HepG2 (cell line): Measurements from ENCODE around the gene CCDC106. TPM values are rescaled to one million over a fixed set of nuclear protein-coding genes. Genes with fewer than 3 reads are reported as not detected.
A peak's percentile ranks its signal among the peaks of the same experiment; 100 is the strongest.

Experiments used
- CBX5 ChIP-seq: sonication (generic); formaldehyde crosslinking; IDR thresholded peaks from 2 replicates; pipeline ENCODE4 v1.4.0; 2020; ENCODE audit warnings: missing genetic modification reagents, borderline replicate concordance
- CHCHD3 ChIP-seq: sonication (generic); formaldehyde crosslinking; IDR thresholded peaks from 2 replicates; pipeline ENCODE4 v1.8.0; 2022; ENCODE audit warnings: mild to moderate bottlenecking, missing genetic modification reagents, moderate library complexity
- FLYWCH1 ChIP-seq: sonication (generic); formaldehyde crosslinking; IDR thresholded peaks from 2 replicates; pipeline ENCODE4 v1.8.1; 2023; ENCODE audit warnings: mild to moderate bottlenecking, missing genetic modification reagents
- GZF1 ChIP-seq: sonication (generic); formaldehyde crosslinking; IDR thresholded peaks from 2 replicates; pipeline ENCODE4 v1.5.1; 2020; ENCODE audit warnings: mild to moderate bottlenecking, missing genetic modification reagents
- KLF12 ChIP-seq: sonication (generic); formaldehyde crosslinking; IDR thresholded peaks from 2 replicates; pipeline ENCODE4 v1.4.0; 2020; ENCODE audit warnings: missing genetic modification reagents, borderline replicate concordance
- NFE2L1 ChIP-seq: sonication (generic); formaldehyde crosslinking; IDR thresholded peaks from 2 replicates; pipeline ENCODE4 v1.4.0; 2020; ENCODE audit warnings: missing genetic modification reagents, mild to moderate bottlenecking, borderline replicate concordance
- NR1H2 ChIP-seq: sonication (generic); formaldehyde crosslinking; IDR thresholded peaks from 2 replicates; pipeline ENCODE4 v1.8.1; 2022; ENCODE audit warnings: low read depth, missing genetic modification reagents, borderline replicate concordance
- RBFOX2 ChIP-seq: fragments of 200-400 bp; formaldehyde crosslinking; IDR thresholded peaks from 2 replicates; pipeline ENCODE4 v1.6.1; 2017; ENCODE audit warnings: low read depth, mild to moderate bottlenecking, low read length
- ZBTB21 ChIP-seq: sonication (generic); formaldehyde crosslinking; IDR thresholded peaks from 2 replicates; pipeline ENCODE4 v1.4.0; 2020; ENCODE audit warnings: missing genetic modification reagents
- ZMYM4 ChIP-seq: sonication (generic); formaldehyde crosslinking; IDR thresholded peaks from 2 replicates; pipeline ENCODE4 v1.8.1; 2023; ENCODE audit warnings: mild to moderate bottlenecking, missing genetic modification reagents
- ZNF350 ChIP-seq: sonication (generic); formaldehyde crosslinking; IDR thresholded peaks from 2 replicates; pipeline ENCODE4 v1.4.0; 2020; ENCODE audit warnings: mild to moderate bottlenecking, low read depth, missing genetic modification reagents, borderline replicate concordance
- ZNF431 ChIP-seq: sonication (generic); formaldehyde crosslinking; IDR thresholded peaks from 2 replicates; pipeline ENCODE4 v1.9.0; 2022; ENCODE audit warnings: missing genetic modification reagents, low read depth, mild to moderate bottlenecking, borderline replicate concordance
- ZNF570 ChIP-seq: sonication (generic); formaldehyde crosslinking; IDR thresholded peaks from 2 replicates; pipeline ENCODE4 v1.4.0; 2020; ENCODE audit warnings: mild to moderate bottlenecking, missing genetic modification reagents, borderline replicate concordance
- ZNF737 ChIP-seq: sonication (generic); formaldehyde crosslinking; IDR thresholded peaks from 2 replicates; pipeline ENCODE4 v1.5.0; 2020; ENCODE audit warnings: missing genetic modification reagents, mild to moderate bottlenecking, borderline replicate concordance
- ZNF749 ChIP-seq: sonication (generic); formaldehyde crosslinking; IDR thresholded peaks from 2 replicates; pipeline ENCODE4 v1.8.0; 2022; ENCODE audit warnings: mild to moderate bottlenecking, missing genetic modification reagents, moderate library complexity, borderline replicate concordance
- ZNF790 ChIP-seq: sonication (generic); formaldehyde crosslinking; IDR thresholded peaks from 2 replicates; pipeline ENCODE4 v1.8.0; 2022; ENCODE audit warnings: missing genetic modification reagents, mild to moderate bottlenecking, borderline replicate concordance
- ZSCAN20 ChIP-seq: sonication (generic); formaldehyde crosslinking; IDR thresholded peaks from 2 replicates; pipeline ENCODE4 v1.4.0; 2020; ENCODE audit warnings: missing genetic modification reagents, mild to moderate bottlenecking, borderline replicate concordance
- polyA plus RNA-seq, 8 experiments: library from polyadenylated mRNA; depleted of rRNA in 3 of 8; stranded (reverse) in 7 of 8; unstranded in 1 of 8; fragments of >200 nt; fragmentation: Illumina TruSeq in 4 of 8; extraction: Trizol in 4 of 8; gene quantifications; 2 replicates each; pipeline versions ENCODE4 v1.2.1 to v1.2.3, GENCODE V29; 2011 to 2016; ENCODE audit warnings: low read depth in 4 of 8, missing spikeins in 1 of 8, mixed read lengths in 1 of 8; ENCODE audit not compliant: insufficient read depth in 1 of 8
- total RNA-seq, 5 experiments: library from RNA; depleted of rRNA; stranded (reverse); fragments of >200 nt; fragmentation: Illumina TruSeq; extraction: Trizol; gene quantifications; 2 replicates each; pipeline ENCODE4 v1.2.3, GENCODE V29; 2016; ENCODE audit warnings: low read depth in 1 of 5
- TF ChIP-seq, protein P1 (sequence below): sonication (generic); formaldehyde crosslinking; conservative IDR thresholded peaks from 2 replicates; pipeline ENCODE4 v1.4.0; 2020; ENCODE audit warnings: missing genetic modification reagents
- TF ChIP-seq, protein P2 (sequence below): fragments of 450-650 bp; IDR thresholded peaks from 2 replicates; pipeline ENCODE4 v1.6.1; 2017
- TF ChIP-seq, protein P3 (sequence below): sonication (generic); formaldehyde crosslinking; IDR thresholded peaks from 2 replicates; pipeline ENCODE4 v1.4.0; 2020; ENCODE audit warnings: mild to moderate bottlenecking, missing genetic modification reagents
- TF ChIP-seq, protein P4 (sequence below): sonication (generic); formaldehyde crosslinking; IDR thresholded peaks from 2 replicates; pipeline ENCODE4 v1.5.1; 2020; ENCODE audit warnings: mild to moderate bottlenecking, moderate library complexity, missing genetic modification reagents
- TF ChIP-seq, protein P5 (sequence below): sonication (generic); formaldehyde crosslinking; IDR thresholded peaks from 2 replicates; pipeline ENCODE4 v1.4.0; 2020; ENCODE audit warnings: missing genetic modification reagents

Gene CCDC106
- total and polyA plus RNA-seq, 2 of the 13 experiments (the other 11 are each of a cell fraction or from before 2014, with no cell fraction given), result 4.7 to 8.8 TPM

DNA sequence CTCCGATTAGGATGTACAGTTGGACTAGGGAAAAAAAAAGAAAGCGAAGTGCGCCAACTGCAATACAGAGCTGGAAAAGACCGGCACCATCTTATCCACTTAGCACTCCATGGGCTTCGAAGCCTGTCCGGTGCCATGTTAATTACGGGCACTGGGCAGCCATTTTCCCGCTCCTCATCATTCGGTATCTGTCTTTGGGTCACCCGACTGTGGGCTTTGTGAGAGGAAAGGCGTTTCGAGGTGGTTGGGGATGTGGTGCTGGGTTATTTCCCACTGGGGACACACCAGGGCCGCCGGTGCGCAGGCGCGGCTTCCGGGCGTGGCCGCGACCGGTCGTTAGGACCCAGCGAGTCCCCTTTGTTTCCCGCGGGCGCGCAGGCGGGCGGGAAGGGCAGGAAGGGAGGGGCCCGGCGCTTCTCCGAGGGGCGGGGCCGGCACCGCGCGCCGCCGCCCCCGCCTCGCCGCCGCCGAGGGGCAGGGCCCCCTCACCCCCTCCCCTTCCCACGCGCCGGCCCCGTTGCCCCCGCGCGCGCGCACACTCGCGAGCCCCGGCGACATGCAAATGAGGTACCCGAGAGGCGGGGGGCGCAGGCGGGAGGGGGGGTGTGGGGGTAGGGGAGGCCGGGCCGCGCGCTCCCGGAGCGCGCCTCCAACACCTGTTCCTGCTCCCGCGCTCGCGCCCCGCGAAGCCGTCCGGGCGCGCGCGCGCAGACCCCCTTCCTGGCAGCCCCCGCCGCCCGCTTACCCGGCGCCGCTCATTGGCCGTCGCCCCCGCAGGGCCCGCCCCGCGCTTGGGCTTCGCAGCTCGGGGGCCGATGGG, 48.0 kb upstream of the CCDC106 start, which contains the start of gene ZNF524 (continued):
- TF ChIP-seq KLF12 (peak; percentile 94; the same call in 1 of the 2 replicates), RBFOX2 (peak; percentile 83), ZNF749 (no peak), CBX5 (no peak), FLYWCH1 (CRISPR knock-in tag) (no peak), ZBTB21 (CRISPR knock-in tag) (0 out of 2 replicates have a peak, but pooled peaks have one; percentile 20), NR1H2 (no peak), ZNF350 (CRISPR knock-in tag) (peak; percentile 34; the same call in 1 of the 2 replicates), ZNF737 (CRISPR knock-in tag) (no peak), ZNF431 (CRISPR knock-in tag) (no peak), NFE2L1 (CRISPR knock-in tag) (no peak), ZMYM4 (CRISPR knock-in tag) (peak; percentile 59; the same call in 1 of the 2 replicates), CHCHD3 (CRISPR knock-in tag) (no peak), GZF1 (CRISPR knock-in tag) (no peak), ZNF790 (CRISPR knock-in tag) (no peak; the same call in 1 of the 2 replicates), ZSCAN20 (CRISPR knock-in tag) (no peak; the same call in 1 of the 2 replicates), ZNF570 (CRISPR knock-in tag) (no peak)
- TF ChIP-seq, protein P1, sequence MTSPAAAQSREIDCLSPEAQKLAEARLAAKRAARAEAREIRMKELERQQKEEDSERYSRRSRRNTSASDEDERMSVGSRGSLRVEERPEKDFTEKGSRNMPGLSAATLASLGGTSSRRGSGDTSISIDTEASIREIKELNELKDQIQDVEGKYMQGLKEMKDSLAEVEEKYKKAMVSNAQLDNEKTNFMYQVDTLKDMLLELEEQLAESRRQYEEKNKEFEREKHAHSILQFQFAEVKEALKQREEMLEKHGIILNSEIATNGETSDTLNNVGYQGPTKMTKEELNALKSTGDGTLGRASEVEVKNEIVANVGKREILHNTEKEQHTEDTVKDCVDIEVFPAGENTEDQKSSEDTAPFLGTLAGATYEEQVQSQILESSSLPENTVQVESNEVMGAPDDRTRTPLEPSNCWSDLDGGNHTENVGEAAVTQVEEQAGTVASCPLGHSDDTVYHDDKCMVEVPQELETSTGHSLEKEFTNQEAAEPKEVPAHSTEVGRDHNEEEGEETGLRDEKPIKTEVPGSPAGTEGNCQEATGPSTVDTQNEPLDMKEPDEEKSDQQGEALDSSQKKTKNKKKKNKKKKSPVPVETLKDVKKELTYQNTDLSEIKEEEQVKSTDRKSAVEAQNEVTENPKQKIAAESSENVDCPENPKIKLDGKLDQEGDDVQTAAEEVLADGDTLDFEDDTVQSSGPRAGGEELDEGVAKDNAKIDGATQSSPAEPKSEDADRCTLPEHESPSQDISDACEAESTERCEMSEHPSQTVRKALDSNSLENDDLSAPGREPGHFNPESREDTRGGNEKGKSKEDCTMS, result no peak
- TF ChIP-seq, protein P2, sequence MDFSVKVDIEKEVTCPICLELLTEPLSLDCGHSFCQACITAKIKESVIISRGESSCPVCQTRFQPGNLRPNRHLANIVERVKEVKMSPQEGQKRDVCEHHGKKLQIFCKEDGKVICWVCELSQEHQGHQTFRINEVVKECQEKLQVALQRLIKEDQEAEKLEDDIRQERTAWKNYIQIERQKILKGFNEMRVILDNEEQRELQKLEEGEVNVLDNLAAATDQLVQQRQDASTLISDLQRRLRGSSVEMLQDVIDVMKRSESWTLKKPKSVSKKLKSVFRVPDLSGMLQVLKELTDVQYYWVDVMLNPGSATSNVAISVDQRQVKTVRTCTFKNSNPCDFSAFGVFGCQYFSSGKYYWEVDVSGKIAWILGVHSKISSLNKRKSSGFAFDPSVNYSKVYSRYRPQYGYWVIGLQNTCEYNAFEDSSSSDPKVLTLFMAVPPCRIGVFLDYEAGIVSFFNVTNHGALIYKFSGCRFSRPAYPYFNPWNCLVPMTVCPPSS, result no peak
- TF ChIP-seq, protein P3, sequence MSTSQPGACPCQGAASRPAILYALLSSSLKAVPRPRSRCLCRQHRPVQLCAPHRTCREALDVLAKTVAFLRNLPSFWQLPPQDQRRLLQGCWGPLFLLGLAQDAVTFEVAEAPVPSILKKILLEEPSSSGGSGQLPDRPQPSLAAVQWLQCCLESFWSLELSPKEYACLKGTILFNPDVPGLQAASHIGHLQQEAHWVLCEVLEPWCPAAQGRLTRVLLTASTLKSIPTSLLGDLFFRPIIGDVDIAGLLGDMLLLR (CRISPR knock-in tag), result no peak
- TF ChIP-seq, protein P4, sequence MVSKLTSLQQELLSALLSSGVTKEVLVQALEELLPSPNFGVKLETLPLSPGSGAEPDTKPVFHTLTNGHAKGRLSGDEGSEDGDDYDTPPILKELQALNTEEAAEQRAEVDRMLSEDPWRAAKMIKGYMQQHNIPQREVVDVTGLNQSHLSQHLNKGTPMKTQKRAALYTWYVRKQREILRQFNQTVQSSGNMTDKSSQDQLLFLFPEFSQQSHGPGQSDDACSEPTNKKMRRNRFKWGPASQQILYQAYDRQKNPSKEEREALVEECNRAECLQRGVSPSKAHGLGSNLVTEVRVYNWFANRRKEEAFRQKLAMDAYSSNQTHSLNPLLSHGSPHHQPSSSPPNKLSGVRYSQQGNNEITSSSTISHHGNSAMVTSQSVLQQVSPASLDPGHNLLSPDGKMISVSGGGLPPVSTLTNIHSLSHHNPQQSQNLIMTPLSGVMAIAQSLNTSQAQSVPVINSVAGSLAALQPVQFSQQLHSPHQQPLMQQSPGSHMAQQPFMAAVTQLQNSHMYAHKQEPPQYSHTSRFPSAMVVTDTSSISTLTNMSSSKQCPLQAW, result peak; percentile 36; the same call in 1 of the 2 replicates
- TF ChIP-seq, protein P5, sequence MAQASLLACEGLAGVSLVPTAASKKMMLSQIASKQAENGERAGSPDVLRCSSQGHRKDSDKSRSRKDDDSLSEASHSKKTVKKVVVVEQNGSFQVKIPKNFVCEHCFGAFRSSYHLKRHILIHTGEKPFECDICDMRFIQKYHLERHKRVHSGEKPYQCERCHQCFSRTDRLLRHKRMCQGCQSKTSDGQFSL (CRISPR knock-in tag), result no peak
